OCI-LY7 (cell line): ENCODE results near the gene TAAR8. TPM values are rescaled to one million over a fixed set of nuclear protein-coding genes. Genes with fewer than 3 reads are reported as not detected.

Source experiments
- BruUV-seq: library from RNA; stranded (reverse); fragments of 400-500 nt; replicated peaks from 2 replicates; lab custom pipeline; 2021; lab: Mats Ljungman, UMichigan
- CTCF ChIA-PET: fragments of 300-600 bp; sonication (Branson Sonifier 250); formaldehyde crosslinking; loops from one replicate; lab custom pipeline; 2022; ENCODE audit warnings: antibody characterized with exemption; ENCODE audit not compliant: unreplicated experiment; lab: Charles Lee
- POLR2A ChIA-PET: fragments of 300-600 bp; sonication (Branson Sonifier 250); formaldehyde crosslinking; loops from one replicate; lab custom pipeline; 2022; ENCODE audit warnings: antibody characterized with exemption; lab: Charles Lee
- DNase-seq: peaks from one replicate; pipeline ENCODE4 v3.0.0-alpha.2; 2015; ENCODE audit warnings: low spot score
- H2AFZ ChIP-seq: fragments of 200-600 bp; sonication (generic), shearing (Covaris generic); 2 replicates; pipeline ENCODE4 v1.6.1; 2014; ENCODE audit warnings: mild to moderate bottlenecking, antibody characterized with exemption, low read length, moderate library complexity
- H3K27ac ChIP-seq: fragments of 200-600 bp; sonication (generic); 2 replicates; pipeline ENCODE4 v1.5.1; 2014; ENCODE audit warnings: mixed run types, low read depth, mild to moderate bottlenecking, moderate library complexity, low read length, inconsistent platforms; ENCODE audit not compliant: poor library complexity, severe bottlenecking
- H3K36me3 ChIP-seq: fragments of 200-600 bp; sonication (generic); 2 replicates; pipeline ENCODE4 v1.6.1; 2014; ENCODE audit warnings: mild to moderate bottlenecking, antibody characterized with exemption, low read length, moderate library complexity, mixed read lengths; ENCODE audit not compliant: insufficient read depth
- H3K4me1 ChIP-seq: fragments of 200-600 bp; sonication (generic); 2 replicates; pipeline ENCODE4 v1.5.1; 2014; ENCODE audit warnings: mild to moderate bottlenecking, low read length; ENCODE audit not compliant: insufficient read depth, poor library complexity, severe bottlenecking
- H3K4me2 ChIP-seq: fragments of 200-600 bp; sonication (generic); 2 replicates; pipeline ENCODE4 v1.6.1; 2014; ENCODE audit warnings: mild to moderate bottlenecking, low read length
- H3K4me3 ChIP-seq: fragments of 200-600 bp; sonication (generic); 2 replicates; pipeline ENCODE4 v1.5.1; 2014; ENCODE audit warnings: mild to moderate bottlenecking, low read depth, low read length; ENCODE audit not compliant: poor library complexity, severe bottlenecking
- H3K79me2 ChIP-seq: fragments of 200-600 bp; sonication (generic); 2 replicates; pipeline ENCODE4 v1.6.1; 2016; ENCODE audit warnings: low read depth, mild to moderate bottlenecking, low read length, moderate library complexity, mixed read lengths; ENCODE audit not compliant: insufficient read depth
- H3K9me2 ChIP-seq: fragments of 200-600 bp; sonication (generic); 2 replicates; pipeline ENCODE4 v1.6.1; 2016; ENCODE audit warnings: mild to moderate bottlenecking, low read length, mixed read lengths; ENCODE audit not compliant: insufficient read depth
- H3K9me3 ChIP-seq: fragments of 200-600 bp; sonication (generic); 2 replicates; pipeline ENCODE4 v1.6.1; 2014; ENCODE audit warnings: mild to moderate bottlenecking, mixed run types, low read length, mixed read lengths
- H4K20me1 ChIP-seq: fragments of 200-600 bp; sonication (generic); 2 replicates; pipeline ENCODE4 v1.6.1; 2014; ENCODE audit warnings: mild to moderate bottlenecking, antibody characterized with exemption, low read length, moderate library complexity, mixed read lengths; ENCODE audit not compliant: insufficient read depth
- EZH2phosphoT487 ChIP-seq: fragments of 200-600 bp; sonication (generic); IDR thresholded peaks from 2 replicates; pipeline ENCODE4 v1.6.1; 2018; ENCODE audit warnings: low read depth, borderline replicate concordance, mild to moderate bottlenecking, mixed run types, antibody characterized with exemption, low read length, moderate library complexity, mixed read lengths
- intact Hi-C: fragments of 100-400 bp; cut with micrococcal nuclease; formaldehyde crosslinking; loops from one replicate; pipeline ENCODE4 v1.10.0; 2022; ENCODE audit not compliant: unreplicated experiment
- total RNA-seq, 2 experiments: library from RNA; depleted of rRNA in 1 of 2; stranded (reverse); fragments of >200 nt in 1 of 2; shearing (Covaris generic) in 1 of 2; gene quantifications; 2 replicates each; pipeline ENCODE4 v1.2.3, GENCODE V29; 2014 to 2022
- TF ChIP-seq, protein P1 (sequence below): fragments of 200-600 bp; sonication (generic); conservative IDR thresholded peaks from 2 replicates; pipeline ENCODE4 v1.5.1; 2014; ENCODE audit warnings: mild to moderate bottlenecking, antibody characterized with exemption, low read length, moderate library complexity, mixed read lengths

Gene TAAR8
- total RNA-seq, 2 experiments from 2014 or later = not detected

- Histone ChIP-seq H3K9me3 (no peaks in the 10 kb centered on the region), H3K27ac (peak overlapping the region; percentile 79), H3K4me2 (peak overlapping the region; percentile 82), H3K4me3 (peak overlapping the region; percentile 82), H3K4me1 (peaks cover 47% of the 10 kb centered on the region), H3K79me2 (peaks cover 58% of the 10 kb centered on the region), H2AFZ (no peak overlapping the region), H3K9me2 (no peaks in the 10 kb centered on the region), H4K20me1 (peaks cover 31% of the 10 kb centered on the region; the same call in 1 of the 2 replicates), H3K36me3 (peaks cover 44% of the 10 kb centered on the region)
- POLR2A ChIA-PET = interaction anchor here (0.7 to 2.9 kb wide), 19 partner anchors 8 to 595 kb away, joined by 3 to 54 read pairs (median 4); partner anchors contain the start of gene SLC18B1
- BruUV-seq = no TSS peak
- TF ChIP-seq, protein P1, sequence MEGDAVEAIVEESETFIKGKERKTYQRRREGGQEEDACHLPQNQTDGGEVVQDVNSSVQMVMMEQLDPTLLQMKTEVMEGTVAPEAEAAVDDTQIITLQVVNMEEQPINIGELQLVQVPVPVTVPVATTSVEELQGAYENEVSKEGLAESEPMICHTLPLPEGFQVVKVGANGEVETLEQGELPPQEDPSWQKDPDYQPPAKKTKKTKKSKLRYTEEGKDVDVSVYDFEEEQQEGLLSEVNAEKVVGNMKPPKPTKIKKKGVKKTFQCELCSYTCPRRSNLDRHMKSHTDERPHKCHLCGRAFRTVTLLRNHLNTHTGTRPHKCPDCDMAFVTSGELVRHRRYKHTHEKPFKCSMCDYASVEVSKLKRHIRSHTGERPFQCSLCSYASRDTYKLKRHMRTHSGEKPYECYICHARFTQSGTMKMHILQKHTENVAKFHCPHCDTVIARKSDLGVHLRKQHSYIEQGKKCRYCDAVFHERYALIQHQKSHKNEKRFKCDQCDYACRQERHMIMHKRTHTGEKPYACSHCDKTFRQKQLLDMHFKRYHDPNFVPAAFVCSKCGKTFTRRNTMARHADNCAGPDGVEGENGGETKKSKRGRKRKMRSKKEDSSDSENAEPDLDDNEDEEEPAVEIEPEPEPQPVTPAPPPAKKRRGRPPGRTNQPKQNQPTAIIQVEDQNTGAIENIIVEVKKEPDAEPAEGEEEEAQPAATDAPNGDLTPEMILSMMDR = no peak; the same call in 1 of the 2 replicates
- no peak for TF ChIP-seq EZH2phosphoT487
- DNase-seq = no peak
- intact Hi-C loops = loop anchor here (2.0 to 10.0 kb wide), 4 partner anchors 21 to 597 kb away; partner anchors contain the start of gene SLC18B1
- CTCF ChIA-PET = interaction anchor here (0.6 to 1.3 kb wide), 3 partner anchors 15 to 1840 kb away, joined by 3 to 6 read pairs (median 3); no protein-coding TSS in a partner anchor
Observed at GRCh38 chr6:132512342-132512637, 40.2 kb upstream of the TAAR8 start.

DNA sequence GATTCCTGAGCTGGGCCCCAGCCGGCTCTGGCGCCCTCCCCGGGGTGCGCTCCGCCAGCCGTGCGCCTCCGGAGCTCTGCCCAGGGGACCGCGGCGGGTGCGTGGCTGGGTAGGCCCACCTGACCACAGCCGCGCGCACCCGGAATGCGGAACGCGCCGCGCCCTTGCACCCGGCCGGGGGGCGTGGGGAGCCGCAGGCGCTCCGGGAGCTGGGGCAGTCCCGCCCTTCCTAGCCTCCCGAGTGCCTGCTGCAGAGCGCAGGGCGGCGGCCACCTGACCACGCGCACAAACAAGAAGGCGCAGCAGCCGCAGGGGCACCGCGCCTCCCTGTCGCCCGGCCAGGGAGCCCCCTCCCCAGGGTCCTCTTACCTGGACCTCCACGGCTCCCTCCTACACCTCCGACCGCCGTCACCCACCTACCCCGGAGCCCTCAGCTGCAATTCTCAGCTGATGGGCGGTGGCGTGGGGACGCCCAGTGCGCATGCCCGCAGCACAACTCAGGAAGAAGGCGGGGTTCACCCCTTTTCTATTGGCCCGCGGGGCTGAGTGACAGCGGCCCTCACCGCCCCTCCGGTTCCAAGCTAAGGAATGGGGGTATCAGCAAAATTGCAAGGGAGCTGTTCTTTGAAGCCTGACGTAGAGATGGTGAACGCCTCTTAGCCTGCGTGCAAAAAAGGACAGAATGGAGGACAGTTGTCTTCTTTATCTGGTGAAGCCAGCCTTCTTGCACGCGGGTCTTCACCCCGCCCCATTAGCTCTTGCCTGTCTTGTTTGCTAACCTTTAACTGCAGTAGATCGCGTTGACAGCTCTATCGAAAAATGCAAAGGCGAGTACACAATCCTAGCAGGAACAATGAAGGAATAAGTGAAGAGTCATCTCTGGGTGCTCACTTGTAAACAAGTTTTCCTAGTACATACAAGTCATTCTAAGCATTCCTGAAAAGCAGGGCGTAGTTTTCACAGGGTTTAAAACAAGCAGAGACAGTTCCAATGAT is 39.5 kb upstream of the TAAR8 start, which contains the start of gene STX7:
Gene STX7, minus strand, starts transcription at position 479 of the 995 bp plus-strand sequence. CDS start 9,586 bp downstream, outside the sequence.
- H3K79me2 ChIP-seq = peaks cover 52% of the 10 kb centered on the region

More for the DNA sequence above, 39.5 kb upstream of the TAAR8 start, which contains the start of gene STX7:
- ChIA-PET CTCF (interaction anchor here (0.6 to 1.3 kb wide), 4 partner anchors 15 to 1840 kb away, joined by 3 to 6 read pairs (median 3); no protein-coding TSS in a partner anchor), POLR2A (interaction anchor here (0.5 to 2.9 kb wide), 26 partner anchors 9 to 1699 kb away, joined by 3 to 54 read pairs (median 4); partner anchors contain the start of gene SLC18B1)
- H3K4me3 ChIP-seq = peak within 1 kb of the TSS; percentile 82
- peak within 1 kb of the TSS; percentile 82 for H3K4me2 ChIP-seq
- BruUV-seq = no TSS peak
- peaks cover 38% of the 10 kb centered on the region for H3K36me3 ChIP-seq
- H2AFZ ChIP-seq = peak within 1 kb of the TSS; percentile 83
- TF ChIP-seq, protein P1 = no peak
- TF ChIP-seq EZH2phosphoT487 = no peak
- DNase-seq = peak; percentile 94
- intact Hi-C loops = loop anchor here (2.0 to 10.0 kb wide), 4 partner anchors 22 to 598 kb away; partner anchors contain the start of gene SLC18B1
- no peaks in the 10 kb centered on the region for H3K9me2 ChIP-seq
- peaks cover 41% of the 10 kb centered on the region for H3K4me1 ChIP-seq
- no peaks in the 10 kb centered on the region for H3K9me3 ChIP-seq
- peaks cover 24% of the 10 kb centered on the region; the same call in 1 of the 2 replicates for H4K20me1 ChIP-seq
- H3K27ac ChIP-seq = peak within 1 kb of the TSS; percentile 79
